UCSD-AML1 (cell line): ENCODE data around the gene PRAMEF18.
"Not testable (repeated sequence)": the region's sequence is repeated elsewhere in the genome, so short reads cannot be mapped to it uniquely, and the experiment has no call there.

Experiments
- DNase-seq: peaks from one replicate; lab custom pipeline; 2025; ENCODE audit not compliant: unreplicated experiment; lab: John Stamatoyannopoulos, UW

The PRAMEF18 gene

GRCh38 chr1:13216619-13217018 is 9.3 kb downstream of the PRAMEF18 start:
- not testable (repeated sequence) for DNase-seq

- DNase-seq, result not testable (repeated sequence)
Observed at GRCh38 chr1:13208712-13209111, 17.2 kb downstream of the PRAMEF18 start.

GRCh38 chr1:13201309-13201708 is 24.6 kb downstream of the PRAMEF18 start, which contains the start of gene PRAMEF13:
Gene PRAMEF13 (minus strand): TSS chr1:13201409. CDS start chr1:13199589, 1,820 bp downstream.
- not testable (repeated sequence) for DNase-seq
